HS-27A (cell line): ENCODE results near the gene LY6G6D.

Experiments
- DNase-seq: peaks from one replicate; pipeline ENCODE4 v3.0.0-alpha.2; 2012; ENCODE audit warnings: low read depth, missing footprints

Gene LY6G6D

GRCh38 chr6:31720196-31720770 lies 5.1 kb downstream of the LY6G6D start:
- no peak for DNase-seq

GRCh38 chr6:31721351-31722020 lies 6.3 kb downstream of the LY6G6D start, which contains the start of gene LY6G6C:
Gene LY6G6C (minus strand): TSS chr6:31721746. CDS start chr6:31721679, 67 bp downstream.
- no peak for DNase-seq

DNA sequence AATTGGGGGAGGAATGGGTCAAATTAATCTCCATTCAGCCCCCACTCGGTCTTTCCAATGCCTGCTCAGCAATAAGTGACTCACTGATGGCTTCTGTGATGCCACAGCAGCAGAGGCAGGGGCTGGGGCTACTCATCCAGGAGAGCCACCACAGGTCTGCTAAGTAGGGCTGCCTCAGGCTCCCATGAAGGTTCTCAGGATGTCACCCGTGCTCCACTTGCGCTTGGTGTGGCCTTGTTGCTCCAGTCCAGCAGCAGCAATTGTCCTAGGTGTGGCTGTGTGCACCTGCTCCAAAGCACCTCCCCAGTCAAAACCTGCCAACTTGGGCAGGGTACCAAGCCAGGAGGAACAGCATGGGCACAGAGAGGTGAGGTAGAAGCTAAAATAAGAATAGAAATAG lies 7.0 kb downstream of the LY6G6D start:
- no peak for DNase-seq

DNA sequence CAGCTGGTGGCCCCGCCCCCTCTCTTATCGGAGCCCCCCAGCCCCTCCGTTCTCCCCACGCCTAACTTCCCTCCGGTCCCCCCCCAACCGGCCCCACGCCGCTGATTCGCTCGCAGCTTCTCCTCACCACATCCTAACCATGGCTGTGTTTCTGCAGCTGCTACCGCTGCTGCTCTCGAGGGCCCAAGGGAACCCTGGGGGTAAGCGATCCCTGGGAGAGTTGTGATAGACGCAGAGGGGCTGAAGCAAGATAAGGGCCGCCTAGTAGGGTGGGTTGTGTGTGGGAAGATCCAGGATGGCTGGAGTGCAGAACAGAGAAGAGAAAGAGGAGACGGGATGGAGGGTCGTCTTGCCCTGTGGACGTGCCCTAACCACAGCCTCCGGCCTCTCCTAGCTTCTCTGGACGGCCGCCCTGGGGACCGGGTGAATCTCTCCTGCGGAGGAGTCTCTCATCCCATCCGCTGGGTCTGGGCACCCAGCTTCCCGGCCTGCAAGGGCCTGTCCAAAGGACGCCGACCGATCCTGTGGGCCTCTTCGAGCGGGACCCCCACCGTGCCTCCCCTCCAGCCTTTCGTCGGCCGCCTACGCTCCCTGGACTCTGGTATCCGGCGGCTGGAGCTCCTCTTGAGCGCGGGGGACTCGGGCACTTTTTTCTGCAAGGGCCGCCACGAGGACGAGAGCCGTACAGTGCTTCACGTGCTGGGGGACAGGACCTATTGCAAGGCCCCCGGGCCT lies 8.3 kb downstream of the LY6G6D start, which contains the start of gene MPIG6B:
Gene MPIG6B, plus strand, starts transcription at position 129 of the 735 bp plus-strand sequence. Its CDS starts 11 bp downstream, at position 140.
- DNase-seq = no peak

DNA sequence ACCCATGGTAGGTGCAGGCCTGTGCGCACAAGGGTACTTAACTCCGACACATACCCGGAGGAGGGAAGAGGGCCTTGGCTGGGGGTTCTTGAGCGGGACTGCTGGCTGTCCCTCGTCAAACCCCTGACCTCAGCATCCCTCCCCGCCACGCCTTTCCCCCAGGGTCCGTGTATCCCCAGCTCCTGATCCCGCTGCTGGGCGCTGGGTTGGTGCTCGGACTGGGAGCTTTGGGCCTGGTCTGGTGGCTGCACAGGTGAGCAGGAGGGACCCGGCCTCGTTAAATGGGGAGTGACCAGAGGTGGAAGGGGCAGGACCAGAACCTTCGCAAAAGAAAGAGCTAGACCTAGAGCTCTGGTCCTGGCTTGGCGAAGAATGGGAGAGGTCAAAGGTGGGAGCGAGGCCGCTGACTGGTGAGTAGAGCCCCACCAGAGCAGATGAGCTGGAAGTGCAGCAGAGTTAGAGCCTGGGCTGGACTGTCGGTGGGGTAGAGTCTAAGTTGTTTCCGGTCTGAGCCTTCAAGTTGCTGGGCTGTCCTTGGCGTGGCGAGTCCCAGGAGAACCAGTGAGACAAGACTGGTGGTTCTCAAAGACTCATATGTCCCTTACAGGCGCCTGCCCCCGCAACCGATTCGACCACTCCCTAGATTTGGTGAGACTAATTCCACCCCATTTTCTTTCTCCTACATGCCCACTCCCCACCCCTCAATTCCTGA lies 9.0 kb downstream of the LY6G6D start:
- DNase-seq = no peak

- DNase-seq = no peak
Measured at GRCh38 chr6:31725502-31726350, 10.6 kb downstream of the LY6G6D start.

DNA sequence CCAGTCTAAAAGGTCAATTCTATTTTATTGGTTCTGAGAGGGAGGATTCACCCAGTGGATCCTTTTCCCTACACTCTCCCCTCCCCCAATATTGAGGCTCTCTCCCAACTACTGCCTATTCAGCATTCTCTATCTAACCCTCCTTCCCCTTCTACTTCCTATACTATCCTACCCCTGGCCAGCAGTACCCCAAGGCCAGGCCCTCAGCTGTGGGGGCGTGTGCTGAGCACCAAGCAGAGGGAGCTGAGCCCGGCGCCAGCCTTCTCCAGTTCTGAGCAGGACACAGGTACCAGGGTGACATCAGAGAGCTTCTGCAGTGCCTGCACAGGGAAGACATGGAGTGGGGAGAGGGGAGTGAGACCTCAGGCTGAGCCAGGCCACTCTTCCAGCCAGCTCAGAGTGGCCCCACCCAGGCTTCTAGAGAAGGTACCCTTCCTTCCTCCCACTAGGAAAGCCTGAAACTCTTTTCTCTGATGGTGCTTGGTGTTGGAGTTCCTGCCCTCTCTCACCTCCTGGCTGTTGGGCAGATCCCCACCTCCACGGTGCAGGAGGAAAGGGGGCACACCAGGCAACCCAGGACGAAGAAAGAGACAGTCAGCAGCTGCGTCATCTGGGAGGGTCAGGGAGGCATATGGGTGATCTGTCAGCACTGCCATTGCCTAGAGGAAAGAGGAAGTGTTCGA lies 12.0 kb downstream of the LY6G6D start:
- DNase-seq = no peak

DNA sequence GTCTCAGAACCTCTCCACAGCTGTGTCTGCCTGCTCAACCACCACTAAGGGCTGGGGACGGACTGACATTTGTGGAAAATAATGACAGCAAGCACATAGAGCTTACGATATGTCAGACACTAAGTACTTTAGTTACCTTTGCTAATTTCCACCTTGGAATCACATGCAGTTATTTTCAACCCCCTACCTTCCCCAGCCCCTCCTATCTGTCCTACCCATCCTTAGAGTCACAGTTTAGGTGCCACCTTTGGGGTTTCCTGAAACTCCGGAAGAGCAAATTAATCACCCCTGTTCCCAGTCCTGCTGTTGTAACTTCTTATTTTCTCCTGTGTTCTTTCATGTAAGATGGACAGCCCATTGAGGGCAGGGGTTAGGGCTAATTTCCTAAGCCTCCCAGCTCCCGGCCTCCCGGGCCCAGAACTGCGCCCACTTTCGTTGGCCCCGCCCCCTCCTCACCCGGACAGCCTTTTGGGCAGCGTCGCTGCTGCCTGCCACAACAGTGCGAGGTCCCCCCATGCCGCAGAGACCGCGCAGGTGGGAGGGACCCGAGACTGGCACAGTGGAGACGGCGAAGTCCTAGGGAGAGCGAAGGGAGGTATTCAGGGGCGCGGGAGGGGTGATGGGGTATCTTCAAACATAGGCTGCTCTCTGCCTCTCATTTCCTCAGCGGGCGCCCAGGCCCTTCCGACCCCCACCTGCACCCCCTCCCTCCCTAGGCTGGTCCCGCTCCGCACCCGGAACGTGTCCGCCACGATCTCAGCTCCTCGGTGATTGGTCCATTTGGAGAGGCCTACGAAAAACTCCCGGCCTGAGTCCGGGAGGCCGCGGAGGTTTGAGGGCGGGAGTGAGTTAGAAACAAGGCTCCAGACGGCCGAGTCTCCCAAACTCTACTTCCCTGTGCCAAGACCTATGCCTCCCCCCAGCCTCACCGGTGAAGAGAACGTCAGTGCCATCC lies 12.8 kb downstream of the LY6G6D start:
- DNase-seq = no peak

DNA sequence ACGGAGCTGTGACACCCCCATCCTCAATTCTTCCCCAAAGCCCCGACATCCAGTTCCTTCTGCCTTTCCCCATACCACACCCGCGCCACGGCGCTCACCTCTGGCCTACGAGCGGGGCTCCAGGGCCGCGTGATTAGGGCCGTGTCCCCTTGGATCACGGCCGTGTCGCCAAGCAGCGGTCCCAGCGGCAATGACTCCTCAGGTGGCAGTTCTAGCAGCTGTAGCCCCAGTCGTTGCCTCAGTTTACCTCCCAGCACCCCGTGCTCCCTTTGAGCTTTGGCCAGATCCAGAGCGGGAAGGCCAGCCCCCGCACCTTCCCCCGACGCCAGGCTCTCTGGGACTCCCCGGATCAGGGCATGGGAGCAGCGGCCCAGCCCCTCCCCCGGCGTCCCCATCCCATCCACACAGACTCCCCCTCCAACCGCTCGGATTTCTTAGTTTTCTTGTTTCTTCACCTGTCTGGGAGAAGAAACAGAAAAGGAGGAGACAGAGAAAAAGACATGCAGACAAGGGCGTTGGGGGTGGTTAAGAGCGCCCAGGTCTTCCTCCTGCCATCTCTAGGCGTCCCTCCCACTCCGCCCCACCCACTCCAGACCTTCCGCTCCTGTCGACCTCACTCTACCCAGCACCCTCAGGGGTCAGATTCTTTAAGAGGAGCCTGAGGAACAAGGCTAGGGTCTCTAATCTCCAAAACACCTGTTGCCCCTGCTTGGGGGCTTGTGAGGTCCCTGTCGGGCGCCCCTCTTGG lies 13.8 kb downstream of the LY6G6D start, which contains the start of gene DDAH2:
Gene DDAH2, minus strand, starts transcription at position 533 of the 748 bp plus-strand sequence. Its CDS starts 138 bp downstream, at position 395.
- DNase-seq = no peak

GRCh38 chr6:31729515-31729978 lies 14.4 kb downstream of the LY6G6D start:
- DNase-seq = peak; percentile 88

DNA sequence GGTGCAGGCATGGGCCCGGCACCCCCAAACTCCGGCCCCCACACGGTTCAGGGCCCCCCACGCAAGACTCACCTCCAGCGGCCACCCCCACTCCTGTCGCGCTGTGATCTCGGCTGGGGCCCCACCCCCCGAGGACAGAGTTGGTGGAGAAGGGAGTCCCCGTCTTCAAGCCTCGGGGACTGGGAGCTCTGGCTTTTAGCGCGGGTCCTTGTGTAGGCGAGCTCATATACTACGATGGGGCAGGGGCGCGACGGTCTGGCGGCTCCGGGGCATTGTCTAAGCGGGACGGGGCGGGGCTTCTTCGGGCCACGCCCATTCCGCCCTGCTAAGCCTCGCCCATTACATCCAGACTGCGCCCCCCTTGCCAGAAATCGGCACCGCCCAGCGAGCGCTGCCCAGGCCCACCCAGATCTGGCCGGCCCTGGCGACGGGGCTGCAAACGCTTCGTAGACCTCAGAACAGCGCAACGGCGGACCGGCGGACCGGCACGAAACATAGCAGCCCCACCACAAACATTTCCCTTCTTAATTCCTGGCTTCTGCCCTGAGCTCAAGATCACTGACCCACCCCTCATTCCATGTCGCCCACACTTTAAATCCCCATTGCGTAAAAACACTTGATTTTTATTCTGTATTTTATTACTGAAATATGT lies 15.0 kb downstream of the LY6G6D start:
- DNase-seq = no peak

DNA sequence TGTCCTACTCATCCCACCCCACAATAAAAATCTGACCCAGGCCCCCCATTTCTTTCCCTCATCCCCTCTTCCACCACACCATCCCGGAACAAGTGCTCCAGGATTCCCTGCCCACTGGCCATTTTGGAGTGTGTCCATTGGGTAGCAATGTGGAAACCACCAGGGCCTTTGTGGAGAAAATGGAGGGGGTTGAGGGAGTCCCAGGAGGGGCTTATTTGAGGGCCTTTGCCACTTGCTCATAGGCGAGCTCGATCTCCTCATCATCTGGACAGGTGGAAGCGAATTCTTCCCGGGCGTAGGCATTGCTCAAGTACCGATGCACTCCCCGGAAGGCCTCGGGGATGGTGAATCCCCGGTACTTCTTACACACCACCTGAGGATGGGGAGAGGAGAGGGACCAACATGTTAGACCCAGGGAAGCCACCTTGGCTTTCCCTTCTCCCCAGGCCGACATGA lies 15.5 kb downstream of the LY6G6D start:
- no peak for DNase-seq

DNA sequence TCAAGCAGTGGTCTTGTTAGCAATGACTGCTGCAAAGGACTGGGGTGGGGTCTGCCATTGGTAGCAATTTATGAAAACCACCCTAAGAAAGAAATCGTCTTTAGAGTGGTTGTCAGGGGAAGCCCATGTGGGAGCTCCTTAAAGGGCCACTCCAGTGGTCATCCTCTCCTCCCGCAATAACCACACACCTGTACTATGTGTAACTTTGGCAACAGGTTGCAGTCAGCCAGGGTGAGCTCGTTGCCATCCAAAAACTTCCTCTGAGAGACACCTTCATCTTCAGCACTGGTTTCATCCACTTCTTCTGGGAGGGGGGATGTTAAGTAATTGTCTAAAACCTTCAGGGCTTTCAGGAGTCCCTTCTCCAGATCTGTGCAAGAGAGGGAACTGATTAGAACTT lies 16.9 kb downstream of the LY6G6D start:
- DNase-seq = no peak

DNA sequence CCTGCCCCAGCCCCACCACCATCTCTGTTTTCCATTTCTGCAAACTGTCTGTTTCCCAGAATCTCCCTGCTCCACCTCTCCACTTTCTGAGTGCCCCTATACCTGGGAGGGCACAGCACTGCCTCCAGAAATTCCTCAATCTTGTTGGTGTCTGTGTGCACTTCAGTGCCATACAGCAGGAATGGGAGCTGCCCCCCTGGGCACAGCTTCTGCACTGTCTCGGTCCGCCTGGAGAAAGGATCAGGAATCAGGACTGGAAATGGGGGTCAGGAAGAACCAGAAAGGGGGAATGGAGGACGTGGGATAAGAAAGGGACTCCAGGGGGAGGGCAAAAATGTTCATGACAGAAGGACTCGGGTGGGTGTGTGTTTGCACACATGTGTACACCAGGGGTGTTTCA lies 18.6 kb downstream of the LY6G6D start:
- DNase-seq = no peak

GRCh38 chr6:31734247-31734820 lies 19.2 kb downstream of the LY6G6D start:
- no peak for DNase-seq

DNA sequence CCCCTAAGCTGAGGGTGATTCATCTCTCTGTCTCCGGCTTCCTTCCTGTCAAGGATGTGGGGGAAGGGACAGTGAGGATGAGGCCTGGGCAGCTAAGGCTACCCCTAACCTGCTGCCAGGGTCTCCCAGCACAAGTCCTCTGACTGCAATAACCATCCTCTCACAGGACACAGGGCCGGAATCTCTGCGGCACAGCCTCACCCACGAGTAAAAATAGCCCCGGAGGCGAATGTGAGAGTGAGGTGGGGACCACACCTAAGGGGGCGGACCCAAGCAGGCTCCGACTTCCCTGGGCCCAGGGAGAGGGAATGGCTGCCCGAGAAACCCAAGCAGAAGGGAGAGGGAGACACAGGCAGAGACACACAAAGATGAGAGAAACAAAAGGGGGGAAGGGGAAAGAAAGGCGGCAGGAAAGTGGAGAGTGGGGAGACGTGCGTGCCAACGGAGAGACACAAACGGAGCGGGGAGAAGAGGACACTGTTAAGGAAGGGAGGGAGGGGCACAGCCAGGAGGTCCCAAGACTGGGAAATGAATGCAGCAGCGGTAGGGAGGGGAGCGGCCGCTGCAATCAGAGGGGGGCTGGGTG lies 19.8 kb downstream of the LY6G6D start:
- DNase-seq = peak; percentile 66

DNA sequence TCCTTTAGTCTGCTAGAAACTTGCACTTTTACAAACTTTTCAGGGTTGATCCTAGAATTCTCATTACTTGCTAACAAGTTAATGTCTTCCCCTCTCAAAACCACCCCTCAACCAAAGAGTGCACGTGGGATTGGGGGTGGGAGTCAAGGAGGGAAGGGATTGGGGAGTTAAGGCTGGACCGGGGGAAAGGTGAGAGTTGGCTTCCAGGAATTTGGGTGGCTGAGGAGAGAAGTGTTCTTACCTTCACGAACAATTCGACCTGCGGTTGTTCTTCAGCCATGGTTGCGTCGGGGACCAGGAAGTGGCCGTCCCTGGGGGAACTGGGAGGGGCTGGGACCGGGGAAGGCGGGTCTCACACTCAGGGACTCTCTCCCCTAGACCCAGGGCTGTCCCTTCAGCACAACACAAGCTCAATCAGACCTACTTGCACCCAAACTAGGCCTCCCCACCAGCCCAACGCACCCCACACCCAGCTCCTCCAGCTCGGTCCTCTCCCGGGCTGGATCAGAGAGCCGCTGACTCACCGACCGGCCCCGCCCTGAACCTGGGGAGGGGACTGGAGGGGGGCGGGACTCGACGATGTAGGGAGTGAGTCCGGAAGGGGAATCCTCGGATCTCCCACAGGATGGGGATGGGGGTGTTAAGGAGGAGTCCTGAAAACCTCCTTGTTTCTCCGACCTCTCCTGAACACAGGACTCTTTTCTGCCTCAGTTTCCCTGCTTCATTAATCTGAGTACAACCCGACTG lies 21.0 kb downstream of the LY6G6D start, which contains the start of gene CLIC1:
Gene CLIC1, minus strand, starts transcription at position 510 of the 747 bp plus-strand sequence. Its CDS starts 230 bp downstream, at position 280.
- peak; percentile 68 for DNase-seq
